Transverse colon (tissue), 4 donors: ENCODE measurements around the gene GSK3B.
A peak's percentile ranks its signal among the peaks of the same experiment; 100 is the strongest.

Source experiments
- CTCF ChIP-seq, 5 experiments: fragments of 200-600 bp in 3 of 5; fragments of 450-650 bp in 2 of 5; sonication (generic) in 3 of 5; IDR thresholded peaks; 1 replicate in 2 of 5; 2 replicates in 3 of 5; pipeline ENCODE4 v1.5.1; 2016 to 2017; ENCODE audit warnings: antibody characterized with exemption in 5 of 5, inconsistent platforms in 3 of 5, mild to moderate bottlenecking in 2 of 5, moderate library complexity in 1 of 5
- POLR2AphosphoS5 ChIP-seq, 3 donors: sonication (generic); formaldehyde crosslinking; IDR thresholded peaks; one replicate each; pipeline ENCODE4 v1.6.1; 2016; ENCODE audit warnings: antibody characterized with exemption in 3 of 3

- TF ChIP-seq CTCF (IDR thresholded peaks at IDR 0.05) (peak in 1 of 5 experiments; percentile 19), POLR2AphosphoS5 (IDR thresholded peaks at IDR 0.05) (peak; percentile 91 to 94 (median 92))
Observed at GRCh38 chr3:120093911-120094775, at the start of gene GSK3B.
